ENCODE measurements around the gene ZC3H18. TPM values are rescaled to one million over a fixed set of nuclear protein-coding genes. Genes with fewer than 3 reads are reported as not detected.

ZC3H18 gene
- total RNA-seq, 1 experiment from 2014 or later, result 57.8 TPM

- CTCF ChIA-PET, result no interaction called here
Measured at GRCh38 chr16:88655053-88655732, 85.0 kb downstream of the ZC3H18 start.

More at GRCh38 chr16:88655053-88655732, 85.0 kb downstream of the ZC3H18 start:
- peaks cover 16% of the 10 kb centered on the region for H3K79me2 ChIP-seq (ENCODE audit: insufficient read depth, low read length)
- DNase-seq (ENCODE audit: low read depth, low spot score), result no peak
- no peaks in the 10 kb centered on the region for H3K9me2 ChIP-seq (ENCODE audit: insufficient read depth)
- peaks cover 13 to 16% of the 10 kb centered on the region in 2 experiments for H3K4me1 ChIP-seq (ENCODE audit: control insufficient read depth in 1 of 2, insufficient read depth in 2 of 2, low read length in 2 of 2)
- H2AFZ ChIP-seq (ENCODE audit: low read depth, low read length, poor library complexity, severe bottlenecking), result no peak overlapping the region
- BruUV-seq (replicated peaks), result no TSS peak
- no peak for ATAC-seq
- ChIA-PET RAD21 (ENCODE audit: low non-redundant PET in 1 of 2, low total read pairs in 2 of 2, uncharacterized antibody in 2 of 2, unreplicated experiment in 2 of 2) (no interaction called here), POLR2A (no interaction called here)
- intact Hi-C loops (cut with micrococcal nuclease), result no loop called here
- no peak overlapping the region for H3K4me2 ChIP-seq (ENCODE audit: low read length)
- H3K9ac ChIP-seq (ENCODE audit: low read length), result no peak overlapping the region
- no peaks in the 10 kb centered on the region for H3K9me3 ChIP-seq (ENCODE audit: control insufficient read depth in 1 of 2, insufficient read depth in 1 of 2, low read depth in 1 of 2, low read length in 2 of 2)
- no peaks in the 10 kb centered on the region for H4K20me1 ChIP-seq (ENCODE audit: insufficient read depth)
- no peaks in the 10 kb centered on the region for H3K27me3 ChIP-seq (ENCODE audit: insufficient read depth, low read length)
- TF ChIP-seq MAX (IDR thresholded peaks at IDR 0.05), result no peak
- TF ChIP-seq YY1 (IDR thresholded peaks at IDR 0.05; ENCODE audit: extremely low read depth, insufficient replicate concordance, low read depth, low read length), result no peak
- no peak for TF ChIP-seq REST (IDR thresholded peaks at IDR 0.05; ENCODE audit: low read depth)
- no peak for TF ChIP-seq CEBPB (IDR thresholded peaks at IDR 0.05; ENCODE audit: low read depth)
- no peak for TF ChIP-seq RAD21 (IDR thresholded peaks at IDR 0.05; ENCODE audit: low read depth)
- H3K36me3 ChIP-seq (ENCODE audit: control insufficient read depth in 1 of 2, insufficient read depth in 2 of 2, low read length in 2 of 2), result peaks cover 4 to 6% of the 10 kb centered on the region in 2 experiments; a peak in 2 of 4 replicates
- no peak overlapping the region for H3K4me3 ChIP-seq (replicated peaks in 1 of 2; ENCODE audit: low read depth in 1 of 2, low read length in 2 of 2)
- H3K27ac ChIP-seq (ENCODE audit: low read depth, low read length), result no peak overlapping the region
